SK-N-SH (cell line): ENCODE measurements around the gene RAD21L1.

Experiments
- CTCF ChIP-seq: fragments of 200-600 bp; sonication (generic); IDR thresholded peaks from 2 replicates; pipeline ENCODE4 v1.6.1; 2017; ENCODE audit warnings: antibody characterized with exemption, mild to moderate bottlenecking, moderate library complexity
- EP300 ChIP-seq, 2 experiments: IDR thresholded peaks; 2 replicates each; pipeline versions ENCODE4 v1.4.0 to v1.6.1; 2012; ENCODE audit warnings: borderline replicate concordance in 1 of 2, low read depth in 1 of 2, low read length in 1 of 2
- EZH2phosphoT487 ChIP-seq: fragments of 200-600 bp; sonication (generic); IDR thresholded peaks from 2 replicates; pipeline ENCODE4 v1.6.1; 2017; ENCODE audit warnings: low read depth, mixed run types, mild to moderate bottlenecking, antibody characterized with exemption, moderate library complexity, borderline replicate concordance
- FOXJ3 ChIP-seq: sonication (generic); formaldehyde crosslinking; IDR thresholded peaks from 2 replicates; pipeline ENCODE4 v1.5.1; 2020; ENCODE audit warnings: mild to moderate bottlenecking, missing genetic modification reagents
- MXI1 ChIP-seq: IDR thresholded peaks from 2 replicates; pipeline ENCODE4 v1.6.1; 2012; ENCODE audit warnings: mild to moderate bottlenecking, low read depth, low read length, improper control_type of control experiment
- NRF1 ChIP-seq: IDR thresholded peaks from 2 replicates; pipeline ENCODE4 v1.6.1; 2012; ENCODE audit warnings: low read depth, mild to moderate bottlenecking, low read length
- TCF12 ChIP-seq: IDR thresholded peaks from 2 replicates; pipeline ENCODE4 v1.4.0; 2012

DNA sequence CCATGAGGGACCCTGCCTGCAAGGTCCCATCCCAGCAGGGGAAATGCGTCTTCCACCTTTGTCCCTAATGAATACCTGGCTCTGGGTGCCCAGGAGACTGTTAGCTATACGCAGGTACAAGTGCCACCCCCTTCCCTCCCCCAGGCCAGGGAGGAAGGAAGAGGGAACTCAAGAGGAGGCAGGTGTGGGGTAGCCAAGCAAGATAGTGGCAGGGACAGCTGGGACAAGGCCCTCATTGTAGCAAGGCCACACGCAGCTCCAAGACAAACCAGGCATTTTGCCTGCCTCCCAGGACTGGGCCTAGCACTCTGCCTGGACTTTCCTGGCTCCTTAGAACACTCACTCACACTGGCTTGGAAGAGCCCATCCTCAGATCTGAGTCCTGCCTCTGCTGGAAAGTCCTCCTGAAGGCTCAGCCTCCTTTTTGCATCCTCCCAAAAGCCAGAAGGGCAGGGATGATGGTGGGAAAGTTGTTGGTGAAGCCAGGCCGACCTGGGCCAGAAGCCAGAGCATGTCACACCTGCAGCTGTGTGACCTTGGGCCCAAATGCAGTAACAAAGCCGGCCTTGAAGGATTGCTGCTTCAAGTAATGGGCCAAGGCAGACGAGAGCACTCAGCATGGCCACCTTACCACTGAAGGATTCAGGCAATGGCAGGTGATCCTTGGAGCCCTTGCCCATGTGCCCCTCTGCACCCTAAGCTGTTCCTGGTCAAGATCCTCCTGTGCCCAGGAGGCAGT, 68.0 kb downstream of the RAD21L1 start:
- TF ChIP-seq NRF1, result no peak
- no peak for TF ChIP-seq CTCF
- no peak for TF ChIP-seq EP300 (IDR thresholded peaks at IDR 0.05; ENCODE audit: borderline replicate concordance in 1 of 2, low read depth in 1 of 2, low read length in 1 of 2)
- TF ChIP-seq EZH2phosphoT487, result no peak
- TF ChIP-seq FOXJ3 (CRISPR knock-in tag), result no peak
- no peak for TF ChIP-seq TCF12
- TF ChIP-seq MXI1, result no peak
